Gastroesophageal sphincter (tissue), 4 donors: ENCODE results near the gene NAB1. TPM values are rescaled to one million over a fixed set of nuclear protein-coding genes. Genes with fewer than 3 reads are reported as not detected.

ENCODE experiments used
- ATAC-seq: fragments of 150-250 bp; one replicate; pipeline ENCODE4 v1.9.1; 2016; ENCODE audit warnings: mild to moderate bottlenecking, moderate library complexity
- H3K27ac ChIP-seq, 4 donors: fragments of 200-600 bp; sonication (generic) in 3 of 4; 1 replicate in 3 of 4; 2 replicates in 1 of 4; pipeline ENCODE4 v1.5.1; 2016 to 2019
- H3K27me3 ChIP-seq: fragments of 200-600 bp; sonication (generic); one replicate; pipeline ENCODE4 v1.5.1; 2019
- H3K36me3 ChIP-seq, 2 donors: fragments of 200-600 bp; sonication (generic); one replicate each; pipeline ENCODE4 v1.5.1; 2019; ENCODE audit warnings: control low read depth in 1 of 2
- H3K4me1 ChIP-seq, 3 donors: fragments of 200-600 bp; sonication (generic); 1 replicate in 2 of 3; 2 replicates in 1 of 3; pipeline ENCODE4 v1.5.1; 2016 to 2019; ENCODE audit warnings: control low read depth in 2 of 3
- H3K4me3 ChIP-seq, 2 donors: fragments of 200-600 bp; sonication (generic); one replicate each; pipeline ENCODE4 v1.5.1; 2019; ENCODE audit warnings: mild to moderate bottlenecking in 1 of 2, moderate library complexity in 1 of 2
- H3K9me3 ChIP-seq, 3 donors: fragments of 200-600 bp; sonication (generic); one replicate each; pipeline ENCODE4 v1.5.1; 2017 to 2019; ENCODE audit warnings: control low read depth in 2 of 3
- EP300 ChIP-seq: sonication (generic); formaldehyde crosslinking; IDR thresholded peaks from one replicate; pipeline ENCODE4 v1.6.1; 2017; ENCODE audit warnings: antibody characterized with exemption, mild to moderate bottlenecking
- POLR2A ChIP-seq, 2 donors: fragments of 450-650 bp; IDR thresholded peaks; one replicate each; pipeline ENCODE4 v1.6.1; 2017; ENCODE audit warnings: antibody characterized with exemption in 2 of 2, mild to moderate bottlenecking in 2 of 2, moderate library complexity in 1 of 2
- POLR2AphosphoS5 ChIP-seq: sonication (generic); formaldehyde crosslinking; IDR thresholded peaks from one replicate; pipeline ENCODE4 v1.6.1; 2017; ENCODE audit warnings: antibody characterized with exemption
- WGBS, 2 donors: methylation state at CpG; one replicate each; pipeline ENCODE4 v1.1.5; 2018; ENCODE audit warnings: low coverage in 1 of 2; 5-methylcytosine and 5-hydroxymethylcytosine counted together
- total RNA-seq, 4 donors: library from RNA; depleted of rRNA; stranded (reverse); fragments of >200 nt; gene quantifications; one replicate each; pipeline ENCODE4 v1.1.0, GENCODE V29; 2016
- TF ChIP-seq, protein P1 (sequence below), 4 experiments: fragments of 200-600 bp in 2 of 4; fragments of 450-650 bp in 2 of 4; sonication (generic) in 1 of 4; IDR thresholded peaks; one replicate each; pipeline ENCODE4 v1.5.1; 2017 to 2019; ENCODE audit warnings: antibody characterized with exemption in 4 of 4, mild to moderate bottlenecking in 2 of 4, moderate library complexity in 2 of 4

NAB1 gene
- total RNA-seq, 4 donors from 2014 or later, result 50.9 to 98.5 (median 73.8) TPM

DNA sequence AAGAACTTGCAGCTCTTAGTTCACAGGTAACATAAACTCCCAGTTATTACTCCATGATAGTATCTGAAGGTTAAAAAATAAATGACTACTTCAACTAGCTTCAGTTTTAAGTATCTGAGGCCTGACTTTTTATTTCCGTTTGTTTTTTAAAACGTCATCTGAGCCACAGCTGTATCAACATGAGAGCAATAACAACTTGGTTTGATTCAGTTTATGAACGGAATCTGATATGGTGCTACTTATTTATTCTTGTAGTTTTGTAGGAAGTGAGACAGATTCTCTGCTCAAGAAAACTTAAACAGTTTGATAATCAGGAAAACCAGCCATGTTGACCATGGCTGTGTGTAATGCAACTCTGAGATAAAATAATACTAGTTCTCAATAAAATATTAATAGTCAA is 34.9 kb downstream of the NAB1 start:
- Histone ChIP-seq H3K9me3 (no peaks in the 10 kb centered on the region), H3K4me1 (peaks cover 0 to 32% (median 2%) of the 10 kb centered on the region in 3 donors), H3K27me3 (no peaks in the 10 kb centered on the region), H3K27ac (no peak overlapping the region), H3K36me3 (peaks cover 0 to 18% of the 10 kb centered on the region in 2 donors), H3K4me3 (no peak overlapping the region)
- no peak for TF ChIP-seq EP300
- TF ChIP-seq, protein P1, sequence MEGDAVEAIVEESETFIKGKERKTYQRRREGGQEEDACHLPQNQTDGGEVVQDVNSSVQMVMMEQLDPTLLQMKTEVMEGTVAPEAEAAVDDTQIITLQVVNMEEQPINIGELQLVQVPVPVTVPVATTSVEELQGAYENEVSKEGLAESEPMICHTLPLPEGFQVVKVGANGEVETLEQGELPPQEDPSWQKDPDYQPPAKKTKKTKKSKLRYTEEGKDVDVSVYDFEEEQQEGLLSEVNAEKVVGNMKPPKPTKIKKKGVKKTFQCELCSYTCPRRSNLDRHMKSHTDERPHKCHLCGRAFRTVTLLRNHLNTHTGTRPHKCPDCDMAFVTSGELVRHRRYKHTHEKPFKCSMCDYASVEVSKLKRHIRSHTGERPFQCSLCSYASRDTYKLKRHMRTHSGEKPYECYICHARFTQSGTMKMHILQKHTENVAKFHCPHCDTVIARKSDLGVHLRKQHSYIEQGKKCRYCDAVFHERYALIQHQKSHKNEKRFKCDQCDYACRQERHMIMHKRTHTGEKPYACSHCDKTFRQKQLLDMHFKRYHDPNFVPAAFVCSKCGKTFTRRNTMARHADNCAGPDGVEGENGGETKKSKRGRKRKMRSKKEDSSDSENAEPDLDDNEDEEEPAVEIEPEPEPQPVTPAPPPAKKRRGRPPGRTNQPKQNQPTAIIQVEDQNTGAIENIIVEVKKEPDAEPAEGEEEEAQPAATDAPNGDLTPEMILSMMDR (IDR thresholded peaks at IDR 0.05), result no peak
- no peak for ATAC-seq
- 47 to 53% methylated on average over 3 of the region's 3 CpGs for WGBS, 2 donors

DNA sequence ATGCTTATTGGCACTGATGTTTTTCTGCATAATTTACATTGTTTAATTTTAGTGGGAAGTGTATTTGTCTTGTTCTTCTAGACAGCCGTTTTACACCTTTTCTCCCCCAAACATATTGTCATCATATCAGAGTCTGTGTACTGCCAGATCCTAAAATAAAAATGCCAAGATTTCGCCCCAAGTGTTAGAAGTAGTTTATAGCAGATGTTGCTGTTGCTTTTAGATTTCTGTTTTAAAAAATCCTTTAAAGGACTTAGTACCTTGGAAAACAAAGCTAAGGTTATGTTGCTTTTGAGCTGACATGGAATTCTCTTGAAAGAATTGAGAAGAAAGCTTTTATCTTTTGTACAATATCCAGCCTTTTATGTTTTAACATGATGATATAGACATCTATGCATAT is 36.0 kb downstream of the NAB1 start:
- peaks cover 0 to 29% (median 2%) of the 10 kb centered on the region in 3 donors for H3K4me1 ChIP-seq
- 18 to 56% methylated on average over 2 of the region's 2 CpGs for WGBS, 2 donors
- peaks cover 0 to 26% of the 10 kb centered on the region in 2 donors for H3K36me3 ChIP-seq
- H3K4me3 ChIP-seq, result no peak overlapping the region
- TF ChIP-seq POLR2AphosphoS5, result no peak
- TF ChIP-seq POLR2A (IDR thresholded peaks at IDR 0.05), result no peak
- TF ChIP-seq, protein P1 (IDR thresholded peaks at IDR 0.05), result no peak
- no peaks in the 10 kb centered on the region for H3K27me3 ChIP-seq
- no peak for ATAC-seq
- H3K27ac ChIP-seq, result no peak overlapping the region
- no peaks in the 10 kb centered on the region for H3K9me3 ChIP-seq

DNA sequence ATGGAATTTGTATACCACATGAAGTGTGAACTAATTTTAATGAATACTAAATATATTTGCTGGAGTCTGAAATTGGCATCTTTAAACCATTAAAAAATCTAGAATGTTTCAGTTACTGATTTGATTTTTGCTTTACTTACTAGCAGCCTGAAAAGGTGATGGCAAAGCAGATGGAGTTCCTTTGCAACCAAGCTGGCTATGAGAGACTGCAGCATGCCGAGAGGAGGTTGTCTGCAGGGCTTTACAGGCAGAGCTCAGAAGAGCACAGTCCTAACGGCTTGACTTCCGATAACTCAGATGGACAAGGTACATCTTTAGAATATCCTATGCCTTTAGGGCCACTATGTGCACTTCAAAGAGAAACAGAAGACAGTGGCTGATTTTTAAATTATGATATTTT is 36.5 kb downstream of the NAB1 start:
- Histone ChIP-seq H3K36me3 (peaks cover 0 to 31% of the 10 kb centered on the region in 2 donors), H3K27me3 (no peaks in the 10 kb centered on the region), H3K27ac (no peak overlapping the region), H3K4me3 (no peak overlapping the region), H3K9me3 (no peaks in the 10 kb centered on the region), H3K4me1 (peaks cover 0 to 29% (median 2%) of the 10 kb centered on the region in 3 donors)
- ATAC-seq, result no peak
- 61 to 87% methylated on average over 3 of the region's 3 CpGs for WGBS, 2 donors
- TF ChIP-seq, protein P1 (IDR thresholded peaks at IDR 0.05), result no peak
- no peak for TF ChIP-seq POLR2AphosphoS5
- no peak for TF ChIP-seq EP300
- TF ChIP-seq POLR2A (IDR thresholded peaks at IDR 0.05), result no peak

DNA sequence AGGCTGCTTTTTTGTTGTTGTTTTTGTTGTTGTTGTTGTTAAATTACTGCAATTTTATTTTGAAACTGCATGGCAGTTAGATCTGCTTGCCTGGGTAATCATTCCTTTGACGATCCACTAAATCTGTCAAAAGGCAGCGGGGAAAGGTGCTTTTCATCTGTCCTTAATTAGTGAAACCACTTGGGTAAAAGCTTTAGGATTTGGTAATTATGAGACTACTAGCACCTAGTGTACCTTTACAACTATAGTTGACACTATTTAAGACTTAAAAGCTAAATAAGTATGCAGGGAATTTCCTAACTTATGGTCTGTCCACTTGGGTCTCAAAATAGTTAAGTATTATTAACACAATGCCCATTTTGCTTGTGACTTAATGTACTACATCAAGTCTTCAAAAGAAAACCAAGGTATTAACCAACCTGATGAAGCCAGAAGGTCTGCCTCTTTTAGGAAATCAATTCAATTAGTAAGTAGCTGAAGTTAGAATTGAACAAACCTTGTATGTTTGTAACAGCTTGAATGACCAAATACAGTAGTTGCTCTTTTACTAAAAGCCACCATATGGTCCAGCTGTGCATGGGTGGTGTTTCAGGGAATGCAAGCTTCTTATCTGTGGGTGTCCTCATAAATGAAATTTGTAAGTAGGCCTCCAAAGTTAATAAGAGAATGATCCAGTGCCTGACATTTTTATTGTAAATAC is 44.8 kb downstream of the NAB1 start:
- Histone ChIP-seq H3K27me3 (no peaks in the 10 kb centered on the region), H3K27ac (no peak overlapping the region), H3K9me3 (no peaks in the 10 kb centered on the region), H3K4me1 (no peaks in the 10 kb centered on the region), H3K4me3 (no peak overlapping the region), H3K36me3 (peaks cover 0 to 44% of the 10 kb centered on the region in 2 donors)
- WGBS, 2 donors, result 76 to 100% methylated on average over 2 of the region's 2 CpGs
- TF ChIP-seq EP300, result no peak
- TF ChIP-seq, protein P1 (IDR thresholded peaks at IDR 0.05), result no peak
- no peak for TF ChIP-seq POLR2AphosphoS5
- TF ChIP-seq POLR2A (IDR thresholded peaks at IDR 0.05), result no peak
- no peak for ATAC-seq

DNA sequence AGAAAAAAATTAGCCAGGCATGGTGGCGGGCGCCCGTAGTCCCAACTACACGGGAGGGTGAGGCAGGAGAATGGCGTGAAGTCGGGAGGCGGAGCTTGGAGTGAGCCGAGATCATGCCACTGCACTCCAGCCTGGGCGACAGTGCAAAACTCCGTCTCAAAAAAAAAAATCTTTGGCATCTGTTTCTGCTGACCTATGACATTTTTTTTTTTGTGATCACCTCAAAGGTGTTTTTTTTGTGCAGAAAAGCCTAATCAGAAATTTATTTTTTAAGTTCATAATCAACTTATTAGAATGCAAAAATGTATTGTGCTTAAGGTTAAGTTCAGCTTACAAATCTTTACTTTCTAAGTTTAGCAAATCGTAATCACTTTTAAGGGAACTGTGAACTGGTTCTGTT is 45.6 kb downstream of the NAB1 start:
- Histone ChIP-seq H3K4me1 (no peaks in the 10 kb centered on the region), H3K27me3 (no peaks in the 10 kb centered on the region), H3K4me3 (no peak overlapping the region), H3K9me3 (no peaks in the 10 kb centered on the region), H3K36me3 (peaks cover 0 to 36% of the 10 kb centered on the region in 2 donors), H3K27ac (no peak overlapping the region)
- no peak for ATAC-seq
- TF ChIP-seq, protein P1 (IDR thresholded peaks at IDR 0.05), result no peak
- TF ChIP-seq POLR2AphosphoS5 (no peak), POLR2A (IDR thresholded peaks at IDR 0.05) (no peak), EP300 (no peak)
- 83 to 93% methylated on average over 8 to 11 of the region's 11 CpGs for WGBS, 2 donors
